ENCODE results near the gene FILIP1L.

FILIP1L gene

DNA sequence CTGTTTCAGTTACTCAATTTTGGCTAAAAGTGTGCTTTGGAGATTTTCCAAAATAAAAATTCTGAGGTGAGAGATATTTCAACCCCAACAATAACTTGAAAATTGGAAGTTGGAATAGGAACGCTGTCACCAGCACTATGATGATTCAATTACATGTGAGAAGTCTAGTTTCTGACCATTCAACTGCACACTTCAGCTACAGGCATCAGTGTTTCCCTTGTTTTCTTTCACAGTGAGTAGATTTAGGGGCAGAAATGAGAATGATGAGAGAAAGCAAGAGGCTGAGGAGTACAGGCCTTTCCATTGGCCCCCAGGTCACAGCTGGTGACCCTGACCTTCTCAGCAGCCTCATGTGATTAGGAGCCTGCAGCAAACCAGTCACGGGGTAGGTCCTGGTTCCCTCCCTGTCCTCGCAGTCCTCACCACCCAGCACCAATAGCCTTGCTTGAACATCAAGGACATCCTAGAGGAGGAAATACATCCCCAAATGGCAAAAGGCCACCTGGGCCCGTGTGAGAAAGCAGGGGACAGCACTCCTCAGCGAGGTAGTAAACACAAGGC, 10.0 kb upstream of the FILIP1L start:
- no peak for FAIRE-seq

DNA sequence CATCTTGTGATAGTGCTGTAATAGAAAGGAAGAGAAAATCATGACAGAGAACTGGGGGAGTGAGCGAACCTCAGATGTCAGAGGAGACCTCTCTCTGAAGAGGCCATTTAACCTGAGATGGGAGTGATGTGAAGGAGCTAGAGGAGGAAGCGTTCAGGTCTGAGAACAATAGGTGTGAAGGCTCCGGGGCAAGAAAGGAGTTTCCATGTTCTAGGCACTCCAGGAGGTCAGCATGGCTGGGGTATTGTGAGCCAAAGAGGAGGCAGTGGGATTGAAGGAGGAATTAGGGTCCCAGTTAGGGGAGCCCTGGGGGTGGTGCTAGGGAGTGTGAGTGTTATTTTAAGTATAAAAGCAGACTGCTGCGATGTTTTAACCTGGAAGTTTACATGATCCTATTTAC, 8.8 kb upstream of the FILIP1L start:
- no peak for FAIRE-seq

DNA sequence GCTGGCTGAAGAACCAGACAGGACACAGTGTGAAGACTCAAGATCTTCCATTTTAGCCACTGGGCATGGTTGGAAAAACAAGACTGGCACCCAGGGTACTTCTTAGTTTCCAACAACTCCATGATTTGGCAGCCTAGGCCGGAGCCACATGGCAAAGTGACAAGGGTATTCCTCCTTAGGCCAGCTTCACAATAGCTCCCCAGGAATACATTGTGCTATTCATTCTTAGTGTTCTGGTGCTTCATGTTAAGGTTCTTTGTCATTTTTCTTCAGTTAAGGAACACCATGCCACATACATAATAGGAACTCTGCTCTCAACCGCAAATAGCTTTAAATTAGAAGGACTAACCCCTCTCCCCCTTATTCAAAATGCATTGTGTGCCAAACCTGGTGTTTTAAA, 8.0 kb upstream of the FILIP1L start:
- FAIRE-seq = no peak

- FAIRE-seq = no peak
These were observed 6.4 kb upstream of the FILIP1L start for GRCh38 chr3:100120693-100121092.

GRCh38 chr3:100120012-100120411, 5.7 kb upstream of the FILIP1L start:
- FAIRE-seq = no peak

DNA sequence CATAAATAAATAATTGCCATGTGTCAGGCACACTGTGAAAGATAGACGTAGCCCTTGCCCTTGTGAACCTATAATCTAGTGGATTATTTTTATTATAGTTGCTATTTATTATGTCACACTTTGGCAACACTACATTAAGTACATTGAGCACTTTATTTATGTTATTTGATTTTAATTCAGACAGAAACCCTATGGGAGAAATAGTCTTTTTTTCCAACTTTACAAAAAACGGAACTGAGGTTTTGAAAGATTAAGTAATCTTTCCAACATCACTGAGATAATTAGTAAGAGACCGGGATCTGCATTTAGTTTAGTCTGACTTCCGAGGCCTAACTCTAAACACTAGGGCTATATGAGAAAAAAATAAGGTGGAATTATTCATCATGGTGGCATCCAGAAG, 2.8 kb upstream of the FILIP1L start:
- FAIRE-seq = no peak

GRCh38 chr3:100113723-100114412, 433 bp downstream of the FILIP1L start:
- FAIRE-seq = no peak

- FAIRE-seq = no peak
These were observed 2.6 kb downstream of the FILIP1L start for GRCh38 chr3:100111728-100112127.

- FAIRE-seq = no peak
These were observed 4.1 kb downstream of the FILIP1L start for GRCh38 chr3:100110162-100110561.

- no peak for FAIRE-seq
These were observed 5.7 kb downstream of the FILIP1L start for GRCh38 chr3:100108464-100109079.

GRCh38 chr3:100107221-100107814, 7.0 kb downstream of the FILIP1L start:
- FAIRE-seq = no peak

DNA sequence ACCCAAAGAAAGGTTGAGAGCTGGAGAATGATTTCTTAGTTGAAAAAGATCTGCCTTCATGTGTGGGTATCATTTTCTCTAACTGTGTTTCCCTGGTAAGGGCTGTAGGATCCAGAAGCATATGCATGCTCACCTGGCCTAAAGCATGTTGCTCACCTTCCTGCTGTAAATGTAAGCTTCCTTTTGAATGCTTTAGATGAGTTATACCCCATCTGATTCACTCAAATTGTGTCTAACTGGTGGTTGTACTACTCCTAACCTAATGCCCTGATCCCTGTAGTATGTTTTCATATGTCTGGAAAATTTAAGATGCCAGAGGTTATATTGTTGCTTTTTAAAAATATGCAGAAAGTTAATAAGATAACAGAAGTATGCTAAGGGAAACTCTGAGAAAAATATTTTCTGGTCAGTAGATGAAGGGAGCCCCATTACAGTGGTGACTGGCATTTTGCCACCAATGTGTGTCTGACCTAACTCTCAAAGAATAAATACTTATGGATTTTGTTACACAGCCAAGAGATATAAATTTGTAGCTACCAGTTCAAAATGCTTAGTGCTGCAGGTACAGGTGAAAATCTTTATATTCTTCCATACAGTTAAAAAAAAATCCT, 7.7 kb downstream of the FILIP1L start:
- no peak for FAIRE-seq

DNA sequence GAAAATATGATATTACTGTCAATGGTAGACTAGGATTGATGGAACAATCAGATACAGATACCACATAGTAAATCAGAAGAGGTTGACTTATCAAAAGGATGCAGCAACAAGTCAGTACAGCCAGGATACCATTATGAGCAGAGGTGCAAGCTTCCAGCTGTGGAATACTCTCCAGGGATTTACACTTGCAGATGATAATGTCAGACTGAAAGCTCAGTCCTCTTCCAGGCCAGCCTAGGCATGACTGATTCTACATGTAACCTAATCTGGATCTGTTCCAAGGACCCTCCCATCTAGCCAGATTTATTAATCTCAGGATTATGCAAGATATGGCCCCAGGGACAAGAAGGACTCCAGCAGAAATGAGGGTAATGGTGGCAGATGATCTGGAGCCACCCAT, 8.2 kb downstream of the FILIP1L start:
- no peak for FAIRE-seq

DNA sequence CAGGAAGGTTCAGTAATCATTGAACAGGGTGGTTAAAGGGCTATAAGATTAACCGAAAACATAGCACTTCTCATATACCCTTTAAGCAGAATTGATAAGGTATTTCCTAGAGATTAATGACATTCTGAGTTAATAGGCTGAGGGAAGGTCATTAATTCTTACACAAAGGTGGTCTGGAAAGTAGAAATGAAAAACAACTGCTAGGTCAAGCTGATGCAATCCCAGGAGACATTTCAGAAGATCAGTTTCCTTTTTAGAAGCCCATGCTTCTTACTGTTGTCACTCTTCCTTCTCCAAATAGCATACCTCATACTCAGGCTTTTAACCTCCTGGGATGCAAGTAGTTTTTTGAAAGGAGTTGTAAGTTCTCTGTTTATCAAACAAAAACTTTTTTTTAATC, 8.8 kb downstream of the FILIP1L start:
- FAIRE-seq = no peak

- FAIRE-seq = no peak
These were observed 9.4 kb downstream of the FILIP1L start for GRCh38 chr3:100104817-100105413.

DNA sequence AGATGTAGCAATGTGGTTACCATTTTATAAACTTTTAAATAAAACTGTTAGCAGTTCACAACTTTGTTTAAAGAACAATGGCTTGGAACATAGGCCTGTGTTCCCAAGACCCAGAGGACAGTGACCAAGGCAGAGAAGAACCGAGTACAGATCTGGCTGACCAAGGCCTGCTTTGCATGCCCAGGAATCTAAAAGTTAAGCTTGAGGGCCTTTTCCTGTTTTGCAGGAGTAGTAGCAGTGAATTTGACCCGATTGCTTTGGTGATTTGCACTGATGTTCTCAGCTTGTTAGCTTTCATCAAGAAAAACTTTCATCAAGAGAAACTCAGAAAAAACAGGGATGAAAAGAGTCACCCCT, 9.9 kb downstream of the FILIP1L start:
- FAIRE-seq = no peak

DNA sequence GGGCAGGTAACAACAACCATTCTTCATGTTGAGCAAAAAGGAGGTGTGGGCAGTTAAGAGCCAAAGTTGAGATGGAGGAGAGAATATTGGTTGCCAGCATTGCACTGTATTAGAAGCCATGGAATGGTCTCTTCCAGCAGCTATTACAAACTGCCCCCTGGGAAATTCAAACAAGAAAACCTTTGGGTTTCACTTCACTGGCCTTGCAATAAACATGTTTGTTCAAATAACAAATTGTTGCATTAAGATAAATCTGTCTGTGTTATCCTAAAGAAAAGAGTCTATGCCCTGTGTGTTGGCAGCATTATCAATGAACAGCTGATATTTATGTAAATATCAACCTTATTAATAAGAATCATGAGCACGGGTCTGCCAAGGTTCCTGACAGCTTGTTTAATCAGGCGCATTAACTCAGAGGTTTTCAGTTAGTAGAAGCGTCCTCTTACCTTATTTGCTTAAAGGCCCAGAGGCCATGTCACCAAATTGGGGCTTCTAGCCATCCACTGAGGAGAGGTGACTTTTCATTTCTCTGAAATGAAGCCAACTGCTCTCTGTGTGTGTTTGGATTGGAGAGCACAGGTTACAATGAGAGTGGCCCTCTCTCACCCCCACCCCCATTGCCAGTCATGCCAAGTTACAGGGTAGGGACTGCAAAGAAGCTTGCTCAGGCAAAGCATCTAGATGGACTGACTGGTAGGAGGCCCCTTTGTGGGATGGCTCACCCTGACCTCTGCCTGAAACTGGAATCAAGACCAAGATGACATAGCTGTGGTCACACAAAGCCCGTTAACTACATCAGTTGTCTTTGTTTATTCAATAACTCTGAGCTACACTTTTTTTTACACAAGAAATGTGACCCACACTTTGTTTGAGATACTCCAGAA, 10.5 kb downstream of the FILIP1L start:
- no peak for FAIRE-seq

DNA sequence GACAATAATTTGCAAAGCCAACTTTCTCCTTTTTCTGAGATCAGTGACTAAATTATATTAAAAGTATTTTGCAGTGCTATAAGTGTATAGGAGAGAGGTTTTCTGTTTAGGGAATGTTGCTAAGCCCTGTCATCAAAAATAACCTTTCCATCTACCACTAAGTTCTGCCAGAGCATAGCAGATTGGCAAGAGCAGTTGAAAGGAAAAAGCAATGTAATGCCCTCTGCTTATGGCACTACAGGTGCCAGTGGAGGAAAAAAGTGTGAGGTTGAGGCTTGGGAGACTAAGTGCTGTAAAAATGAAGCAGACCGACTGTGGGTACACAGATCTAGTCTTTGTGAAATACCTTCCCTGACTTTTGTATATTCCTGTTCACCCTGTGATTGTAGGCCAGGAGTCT, 11.5 kb downstream of the FILIP1L start:
- FAIRE-seq = no peak

DNA sequence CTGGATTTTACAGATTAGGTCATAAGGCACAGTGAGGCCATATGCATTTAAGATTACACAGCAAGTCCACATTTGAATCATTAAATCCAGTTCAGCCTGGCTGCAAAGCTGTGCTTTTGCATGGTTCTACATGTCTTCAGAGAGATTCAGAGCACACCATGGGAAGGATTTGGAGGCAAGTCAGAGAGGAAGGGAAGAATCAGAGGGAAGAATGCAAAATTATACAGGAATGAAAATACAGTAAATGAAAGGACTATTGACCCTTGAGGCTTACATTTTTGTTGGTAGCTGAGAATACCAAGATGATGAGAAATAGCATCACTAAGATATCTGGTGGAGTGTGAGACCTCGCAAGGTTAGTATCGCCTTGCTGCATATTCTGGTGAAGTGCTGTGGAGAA, 13.9 kb downstream of the FILIP1L start:
- no peak for FAIRE-seq

GRCh38 chr3:100099621-100100020, 14.7 kb downstream of the FILIP1L start:
- FAIRE-seq = no peak

DNA sequence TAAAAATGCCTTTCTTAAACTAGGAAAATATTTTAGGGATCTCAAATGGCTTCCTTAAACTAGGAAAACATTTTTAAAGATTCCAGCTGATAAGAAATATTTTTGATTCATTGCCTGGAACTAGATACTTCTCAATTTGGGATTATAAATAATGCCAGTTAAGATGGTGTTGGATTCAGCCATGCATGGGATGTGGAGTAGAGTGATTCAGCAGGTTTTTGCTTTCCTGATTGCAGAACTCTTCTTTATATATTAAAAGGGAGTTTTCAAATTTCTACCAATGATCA, 15.6 kb downstream of the FILIP1L start:
- FAIRE-seq = no peak
